ENCODE data around the gene MAMSTR.
"Not testable (repeated sequence)": the region's sequence is repeated elsewhere in the genome, so short reads cannot be mapped to it uniquely, and the experiment has no call there.

The MAMSTR gene

GRCh38 chr19:48685583-48685982 is 33.9 kb downstream of the MAMSTR start:
- no peak for DNase-seq (ENCODE audit: low read depth)

DNA sequence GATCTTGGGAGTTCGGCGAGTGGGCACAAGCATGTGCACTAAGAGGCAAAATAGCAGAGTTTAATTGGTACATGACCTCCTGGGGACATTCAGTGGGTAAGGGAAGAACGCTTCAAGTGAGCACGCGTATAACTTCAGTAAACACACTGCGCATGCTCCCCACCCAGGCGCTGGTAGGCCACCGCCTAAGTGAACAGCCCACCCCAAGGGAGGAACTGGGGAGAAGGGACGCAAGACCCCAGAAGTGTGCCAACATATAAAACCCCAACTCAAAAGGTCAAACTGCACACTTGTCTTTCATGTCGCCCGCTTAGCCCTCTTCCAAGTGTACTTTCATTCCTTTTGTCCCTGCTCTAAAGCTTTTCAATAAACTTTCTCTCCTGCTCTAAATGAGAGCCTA is 36.2 kb downstream of the MAMSTR start:
- DNase-seq (ENCODE audit: low read depth): peak; percentile 66

GRCh38 chr19:48681127-48681470 is 38.4 kb downstream of the MAMSTR start:
- peak; percentile 40 for DNase-seq (ENCODE audit: low read depth)

- DNase-seq (ENCODE audit: low read depth): no peak
Measured at GRCh38 chr19:48680436-48681126, 38.9 kb downstream of the MAMSTR start.

DNA sequence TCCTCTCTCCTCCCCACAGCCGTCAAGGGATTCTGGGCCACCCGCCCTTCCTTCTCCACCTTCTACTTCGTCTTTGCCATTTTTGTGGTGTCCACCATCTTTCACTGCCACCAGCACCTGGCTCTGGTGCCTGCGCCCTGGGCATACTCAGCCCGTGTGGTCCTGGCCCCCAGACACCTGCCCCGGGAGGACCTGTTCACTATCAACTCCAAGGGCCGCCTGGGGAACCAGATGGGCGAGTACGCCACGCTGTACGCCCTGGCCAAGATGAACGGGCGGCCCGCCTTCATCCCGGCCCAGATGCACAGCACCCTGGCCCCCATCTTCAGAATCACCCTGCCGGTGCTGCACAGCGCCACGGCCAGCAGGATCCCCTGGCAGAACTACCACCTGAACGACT is 39.5 kb downstream of the MAMSTR start:
- not testable (repeated sequence) for DNase-seq (ENCODE audit: low read depth)

GRCh38 chr19:48678201-48678600 is 41.3 kb downstream of the MAMSTR start:
- no peak for DNase-seq (ENCODE audit: low read depth)

DNA sequence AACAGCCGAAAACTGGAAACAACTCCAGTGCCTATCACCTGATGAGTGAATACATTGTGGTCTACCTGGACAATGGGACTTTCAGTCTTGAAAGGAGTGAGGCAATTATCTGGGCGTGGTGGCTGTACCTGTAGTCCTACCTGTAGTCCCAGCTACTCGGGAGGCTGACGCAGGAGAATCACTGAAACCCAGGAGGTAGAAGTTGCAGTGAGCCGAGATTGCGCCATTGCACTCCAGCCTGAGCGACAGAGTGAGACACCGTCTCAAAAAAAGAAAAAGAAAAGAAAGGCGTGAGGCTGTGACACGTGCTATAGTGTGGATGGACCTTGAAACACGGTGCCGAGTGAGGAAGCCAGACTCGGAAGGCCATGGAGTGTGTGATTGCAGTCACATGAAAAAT is 42.6 kb downstream of the MAMSTR start:
- DNase-seq (ENCODE audit: low read depth): no peak

GRCh38 chr19:48676487-48676886 is 43.0 kb downstream of the MAMSTR start:
- no peak for DNase-seq (ENCODE audit: low read depth)

DNA sequence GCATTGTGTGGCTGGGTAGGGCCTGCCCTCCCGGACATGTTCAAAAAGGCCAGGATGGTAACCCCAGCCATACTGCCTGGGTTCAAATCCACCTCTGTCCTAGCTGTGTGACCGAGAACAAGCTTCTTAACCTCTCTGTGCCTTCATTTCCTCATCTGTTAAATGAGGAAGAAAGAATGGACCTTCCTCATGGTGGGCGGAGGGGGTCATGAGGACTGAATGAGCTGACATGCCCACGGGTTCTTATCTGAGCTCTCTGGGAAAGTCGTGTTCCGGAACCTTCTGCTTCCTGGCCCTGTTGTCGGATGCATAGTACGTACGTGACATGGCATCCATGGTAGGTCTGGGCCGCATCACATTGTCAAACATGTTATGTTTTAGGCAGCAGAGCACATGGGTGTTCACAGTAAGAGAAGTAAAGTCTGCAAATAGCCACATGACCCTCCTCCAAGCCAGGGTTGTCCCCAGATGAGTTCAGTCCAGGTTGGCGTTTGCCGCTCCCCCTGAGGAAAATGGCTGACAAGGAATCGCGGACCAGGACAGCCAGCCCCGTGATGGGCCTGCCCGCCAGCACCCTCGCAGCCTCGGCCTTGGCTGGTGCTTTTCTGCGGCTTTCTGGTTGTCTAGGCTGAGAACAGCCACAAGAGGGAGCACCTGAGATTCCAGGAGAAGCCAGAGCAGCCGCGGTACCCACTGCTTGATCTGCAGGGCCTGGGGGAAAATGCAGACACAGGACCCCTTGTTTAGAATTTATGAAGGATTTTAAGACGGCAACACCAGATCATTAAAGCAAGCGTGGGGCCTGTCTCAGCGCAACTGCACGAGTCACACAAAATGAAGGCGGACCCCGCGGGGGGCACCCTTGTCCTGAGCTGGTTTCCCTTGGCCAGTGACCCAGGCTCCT is 44.4 kb downstream of the MAMSTR start:
- peak; percentile 85 for DNase-seq (ENCODE audit: low read depth)

DNA sequence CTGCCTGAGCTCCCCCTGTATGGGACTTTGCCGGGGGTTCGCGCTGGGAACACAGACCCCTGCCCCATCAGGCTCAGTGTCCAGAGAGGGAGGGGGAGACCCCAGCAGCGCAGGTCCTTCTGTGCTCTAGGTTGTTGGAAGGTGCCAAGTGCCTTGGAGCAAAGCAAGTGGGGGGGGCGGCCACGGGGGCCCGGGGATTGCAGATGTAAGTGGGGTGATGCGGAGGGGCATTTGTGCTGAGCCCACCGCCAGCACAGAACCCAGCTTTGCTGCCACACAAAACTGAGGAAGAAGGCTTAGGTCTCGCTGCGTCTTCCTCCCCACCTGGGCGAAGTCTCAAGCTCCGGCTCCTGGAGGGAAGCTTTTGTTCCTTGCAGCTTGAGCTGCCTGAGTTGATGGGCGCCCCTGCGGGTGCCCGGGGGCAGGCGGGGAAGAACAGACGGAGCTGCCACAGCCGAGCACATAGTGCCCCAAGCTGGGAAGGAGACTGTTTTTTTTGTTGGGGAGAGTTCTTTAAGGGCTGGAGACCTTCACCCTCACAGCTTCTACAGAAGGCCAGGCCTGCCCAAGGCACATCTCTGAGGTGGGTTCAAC is 45.2 kb downstream of the MAMSTR start:
- DNase-seq (ENCODE audit: low read depth): no peak

- no peak for DNase-seq (ENCODE audit: low read depth)
Measured at GRCh38 chr19:48673436-48674100, 46.0 kb downstream of the MAMSTR start.

GRCh38 chr19:48672994-48673393 is 46.5 kb downstream of the MAMSTR start, which contains the start of gene NTN5:
TSS of gene NTN5 (minus strand) at chr19:48673017. CDS start at chr19:48670986, 2,031 bp downstream.
- DNase-seq (ENCODE audit: low read depth): no peak

DNA sequence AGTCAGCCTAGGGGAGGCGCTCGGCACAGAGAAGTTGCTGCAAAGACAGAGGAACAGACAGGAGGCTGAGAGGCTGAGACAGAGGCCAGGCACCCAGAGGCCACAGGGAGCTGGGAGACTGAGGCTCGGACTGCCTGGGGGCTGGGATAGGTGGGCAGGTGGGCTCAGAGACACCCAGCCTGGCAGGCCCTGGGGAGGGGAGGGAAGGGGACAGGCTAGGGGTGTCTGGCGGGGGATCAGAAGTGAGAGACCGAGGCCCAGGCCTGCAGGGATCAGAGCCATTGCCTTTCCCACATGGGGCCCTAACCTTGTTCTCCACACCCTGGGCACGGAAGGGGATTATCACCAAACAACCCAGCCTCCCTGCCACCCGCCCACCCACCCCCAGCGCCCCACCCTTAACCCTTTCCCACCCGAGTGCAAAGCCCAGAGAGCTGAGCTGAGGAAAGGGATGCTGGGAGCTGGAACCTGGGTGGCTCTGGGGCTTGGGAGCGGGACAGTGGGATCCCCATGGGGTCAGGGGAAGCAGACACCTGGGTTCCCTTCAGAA is 48.0 kb downstream of the MAMSTR start:
- DNase-seq (ENCODE audit: low read depth): no peak

GRCh38 chr19:48670699-48671445 is 48.7 kb downstream of the MAMSTR start:
- no peak for DNase-seq (ENCODE audit: low read depth)

DNA sequence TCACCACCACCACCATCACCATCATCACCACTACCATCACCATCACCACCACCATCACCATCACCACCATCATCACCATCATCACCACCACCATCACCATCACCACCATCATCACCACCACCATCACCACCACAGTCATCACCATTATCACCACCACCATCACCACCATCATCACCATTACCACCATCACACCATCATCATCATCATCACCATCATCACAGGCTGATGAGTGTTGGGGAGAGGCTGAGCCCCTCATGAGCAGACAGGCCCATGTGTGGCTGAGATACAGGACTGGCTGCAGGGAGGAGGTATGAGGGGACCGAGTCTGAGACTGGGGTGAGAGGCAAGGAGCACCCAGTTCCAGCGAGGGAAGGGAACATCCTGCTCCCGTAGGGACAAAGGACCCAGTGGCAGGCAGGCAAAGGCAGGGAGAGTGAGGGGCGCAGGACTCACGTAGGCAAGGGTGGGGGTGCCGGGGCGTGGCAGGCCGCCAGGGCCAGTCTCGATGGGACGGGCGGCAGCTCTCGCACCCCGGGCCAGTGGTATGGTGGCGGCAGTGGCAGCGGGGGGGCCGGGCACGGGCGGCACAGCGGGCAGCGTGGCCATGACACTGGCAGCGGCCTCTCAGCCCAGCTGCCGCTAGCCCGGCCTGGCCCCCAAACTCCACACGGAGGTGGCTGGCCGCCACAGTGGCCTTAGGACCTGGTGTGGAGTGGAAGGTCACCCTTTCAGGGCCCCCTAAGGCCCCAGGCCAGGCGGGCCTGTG is 49.4 kb downstream of the MAMSTR start:
- DNase-seq (ENCODE audit: low read depth): no peak

DNA sequence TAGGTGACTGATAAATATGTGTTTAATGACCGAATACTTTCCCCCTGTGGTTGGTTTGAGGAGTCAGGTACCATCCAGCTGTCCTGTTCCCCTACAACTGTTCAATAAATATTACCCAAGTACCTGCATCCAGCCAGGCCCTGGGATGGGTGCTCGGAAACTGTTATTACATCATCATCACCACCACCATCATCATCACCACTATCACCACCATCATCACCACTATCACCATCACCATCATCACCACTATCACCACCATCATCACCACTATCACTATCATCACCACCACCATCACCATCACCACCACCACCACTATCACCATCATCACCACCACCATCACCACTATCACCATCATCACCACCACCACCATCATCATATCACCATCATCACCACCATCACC is 50.8 kb downstream of the MAMSTR start:
- no peak for DNase-seq (ENCODE audit: low read depth)

GRCh38 chr19:48668332-48668731 is 51.2 kb downstream of the MAMSTR start:
- no peak for DNase-seq (ENCODE audit: low read depth)

DNA sequence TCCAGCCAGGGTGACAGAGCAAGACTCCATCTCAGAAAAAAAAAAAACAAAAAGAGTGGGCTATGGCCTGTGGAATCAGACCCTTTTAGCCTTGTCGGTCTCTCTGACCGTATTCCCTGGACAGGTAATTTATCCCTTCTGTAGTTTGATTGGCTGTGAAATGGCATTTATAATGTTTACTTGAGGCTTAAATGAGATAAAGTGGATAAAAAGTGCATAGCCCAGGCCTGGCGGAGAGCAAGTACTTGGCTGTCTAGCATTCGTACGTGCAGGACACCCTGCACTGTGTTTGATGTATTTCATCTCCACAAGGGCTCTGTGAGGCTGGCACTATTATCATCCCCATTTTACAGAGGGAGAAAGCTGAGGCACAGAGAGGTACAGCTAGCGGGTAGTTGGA is 53.7 kb downstream of the MAMSTR start:
- DNase-seq (ENCODE audit: low read depth): no peak

DNA sequence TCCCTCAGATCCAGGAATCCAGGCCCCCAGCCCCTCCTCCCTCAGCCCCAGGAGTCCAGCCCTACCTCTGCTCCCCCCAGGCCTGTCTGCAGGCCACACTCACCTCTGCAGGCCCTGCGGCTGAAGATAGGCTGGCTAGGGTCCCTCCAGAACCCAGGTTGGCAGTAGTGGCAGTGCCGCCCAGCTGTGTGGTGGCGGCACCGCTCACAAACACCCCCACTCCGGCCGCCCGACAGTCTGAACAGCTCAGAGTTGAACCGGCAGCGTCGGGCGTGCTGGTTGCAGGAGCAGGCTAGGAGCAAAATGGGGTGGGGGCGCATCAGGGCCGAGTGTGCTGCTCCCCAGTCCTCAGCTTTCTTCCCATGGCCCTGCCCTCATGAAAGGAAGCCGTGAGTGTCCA is 55.0 kb downstream of the MAMSTR start:
- DNase-seq (ENCODE audit: low read depth): no peak

DNA sequence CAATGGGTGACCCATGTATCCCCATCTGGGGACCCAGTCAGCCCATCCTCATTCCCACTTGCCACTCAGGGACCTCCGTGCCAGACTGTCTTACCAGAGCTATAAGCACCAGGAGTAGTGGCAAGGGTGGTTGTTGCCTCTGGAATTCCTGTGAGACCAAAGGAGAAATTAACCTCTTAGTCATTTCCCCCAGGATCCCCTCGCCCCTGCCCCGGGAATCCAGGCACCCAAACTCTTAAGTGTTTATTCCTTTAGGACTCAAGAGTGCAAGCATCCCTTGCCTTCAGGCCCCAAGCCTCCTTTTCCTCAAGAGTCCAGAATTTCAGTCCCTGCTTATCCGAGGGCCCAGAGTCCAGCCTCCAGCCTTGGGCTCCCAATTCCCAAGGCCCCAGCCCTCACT is 55.9 kb downstream of the MAMSTR start:
- DNase-seq (ENCODE audit: low read depth): no peak
